GM23338 (cell line): ENCODE results near the gene HAUS5. TPM values are rescaled to one million over a fixed set of nuclear protein-coding genes. Genes with fewer than 3 reads are reported as not detected.

Experiments
- ATAC-seq: fragments of 200-7000 bp; cut with Tn5 transposase; 3 replicates; pipeline ENCODE4 v1.9.1; 2020
- DNase-seq: peaks from one replicate; pipeline ENCODE4 v3.0.0-alpha.2; 2015; ENCODE audit warnings: low spot score
- H2AFZ ChIP-seq: fragments of 200-600 bp; sonication (generic); 2 replicates; pipeline ENCODE4 v1.8.0; 2016; ENCODE audit warnings: antibody characterized with exemption, mild to moderate bottlenecking, moderate library complexity
- H3F3A ChIP-seq: fragments of 200-600 bp; sonication (generic); replicated peaks from 2 replicates; pipeline ENCODE4 v1.8.0; 2017; ENCODE audit warnings: antibody characterized with exemption, mixed run types, low read depth
- H3K27ac ChIP-seq: fragments of 200-600 bp; sonication (generic); 2 replicates; pipeline ENCODE4 v1.6.1; 2016; ENCODE audit warnings: low read depth
- H3K27me3 ChIP-seq: fragments of 200-600 bp; sonication (generic); 2 replicates; pipeline ENCODE4 v1.8.0; 2016; ENCODE audit warnings: mild to moderate bottlenecking, mixed run types, moderate library complexity; ENCODE audit not compliant: insufficient read depth
- H3K36me3 ChIP-seq: fragments of 200-600 bp; sonication (generic); 2 replicates; pipeline ENCODE4 v1.8.0; 2016; ENCODE audit warnings: mild to moderate bottlenecking; ENCODE audit not compliant: insufficient read depth
- H3K4me1 ChIP-seq: fragments of 200-600 bp; sonication (generic); 2 replicates; pipeline ENCODE4 v1.8.0; 2016; ENCODE audit warnings: mild to moderate bottlenecking, moderate library complexity; ENCODE audit not compliant: insufficient read depth
- H3K4me2 ChIP-seq: fragments of 200-600 bp; sonication (generic); 2 replicates; pipeline ENCODE4 v1.7.1; 2017; ENCODE audit warnings: mixed run types
- H3K4me3 ChIP-seq: fragments of 200-600 bp; sonication (generic); 2 replicates; pipeline ENCODE4 v1.6.1; 2016; ENCODE audit warnings: mixed run types
- H3K79me2 ChIP-seq: fragments of 200-600 bp; sonication (generic); replicated peaks from 2 replicates; pipeline ENCODE4 v1.8.0; 2017; ENCODE audit warnings: mild to moderate bottlenecking; ENCODE audit not compliant: insufficient read depth
- H3K9me2 ChIP-seq: fragments of 200-600 bp; sonication (generic); 2 replicates; pipeline ENCODE4 v1.8.0; 2017; ENCODE audit not compliant: insufficient read depth
- H4K20me1 ChIP-seq: fragments of 200-600 bp; sonication (generic); replicated peaks from 2 replicates; pipeline ENCODE4 v1.8.0; 2017; ENCODE audit warnings: mild to moderate bottlenecking; ENCODE audit not compliant: insufficient read depth
- H3K27ac Mint-ChIP-seq: 2 replicates; pipeline ENCODE4 v1.8.0; 2020; ENCODE audit warnings: inconsistent platforms, mild to moderate bottlenecking, moderate library complexity, mixed read lengths
- H3K27me3 Mint-ChIP-seq: 3 replicates; pipeline ENCODE4 v1.8.0; 2022; ENCODE audit warnings: low read depth, mild to moderate bottlenecking, moderate library complexity, mixed read lengths, inconsistent platforms; ENCODE audit not compliant: insufficient read depth, poor library complexity
- H3K36me3 Mint-ChIP-seq: 3 replicates; pipeline ENCODE4 v1.8.0; 2021; ENCODE audit warnings: low read depth, mild to moderate bottlenecking, inconsistent platforms, moderate library complexity, mixed read lengths
- H3K4me1 Mint-ChIP-seq: 3 replicates; pipeline ENCODE4 v1.8.0; 2020; ENCODE audit warnings: mild to moderate bottlenecking, inconsistent platforms, mixed read lengths
- H3K4me3 Mint-ChIP-seq: 3 replicates; pipeline ENCODE4 v1.8.0; 2021; ENCODE audit warnings: moderate library complexity, mild to moderate bottlenecking, inconsistent platforms, mixed read lengths
- H3K9me3 Mint-ChIP-seq: 3 replicates; pipeline ENCODE4 v1.8.0; 2020; ENCODE audit warnings: moderate library complexity, mild to moderate bottlenecking, inconsistent platforms, mixed read lengths
- CREB1 ChIP-seq: fragments of 250-450 bp; sonication (Bioruptor Pico); IDR thresholded peaks from 2 replicates; pipeline ENCODE4 v1.5.0; 2020; ENCODE audit warnings: low read depth, mild to moderate bottlenecking, moderate library complexity
- CTCF ChIP-seq, 2 experiments: fragments of 200-600 bp in 1 of 2; sonication (generic) in 1 of 2; conservative IDR thresholded peaks; 2 replicates each; pipeline versions ENCODE4 v1.5.1 to v1.6.1; 2016 to 2017; ENCODE audit warnings: antibody characterized with exemption in 2 of 2, low read depth in 2 of 2, mild to moderate bottlenecking in 2 of 2, moderate library complexity in 1 of 2
- EZH2 ChIP-seq: fragments of 200-600 bp; sonication (generic); IDR thresholded peaks from one replicate; pipeline ENCODE4 v1.8.0; 2017; ENCODE audit warnings: antibody characterized with exemption, mild to moderate bottlenecking, low read depth; ENCODE audit not compliant: unreplicated experiment
- JUNB ChIP-seq: IDR thresholded peaks from one replicate; pipeline ENCODE4 v1.6.1; 2016; ENCODE audit warnings: antibody characterized with exemption; ENCODE audit not compliant: unreplicated experiment
- REST ChIP-seq: IDR thresholded peaks from one replicate; pipeline ENCODE4 v1.6.1; 2018; ENCODE audit warnings: antibody characterized with exemption; ENCODE audit not compliant: unreplicated experiment
- STAT1 ChIP-seq: IDR thresholded peaks from one replicate; pipeline ENCODE4 v1.6.1; 2016; ENCODE audit warnings: antibody characterized with exemption; ENCODE audit not compliant: unreplicated experiment
- ZNF114 ChIP-seq: fragments of 250-450 bp; sonication (Bioruptor Pico); IDR thresholded peaks from 2 replicates; pipeline ENCODE4 v1.5.0; 2020; ENCODE audit warnings: mild to moderate bottlenecking, moderate library complexity
- ZNF331 ChIP-seq: fragments of 250-450 bp; sonication (Bioruptor Pico); IDR thresholded peaks from 2 replicates; pipeline ENCODE4 v1.5.0; 2020; ENCODE audit warnings: low read depth, mild to moderate bottlenecking, moderate library complexity
- ZNF462 ChIP-seq: fragments of 250-450 bp; sonication (Bioruptor Pico); IDR thresholded peaks from 2 replicates; pipeline ENCODE4 v1.5.0; 2020; ENCODE audit warnings: mild to moderate bottlenecking, moderate library complexity
- polyA plus RNA-seq: library from polyadenylated mRNA; unstranded; fragments of >200 nt; fragmentation: Nextera tagmentation; extraction: Ambion mirVana; gene quantifications from 2 replicates; pipeline ENCODE4 v1.2.1, GENCODE V29; 2016
- total RNA-seq: library from RNA; depleted of rRNA; stranded (reverse); fragments of >200 nt; shearing (Covaris generic); gene quantifications from 2 replicates; pipeline ENCODE4 v1.2.3, GENCODE V29; 2014

HAUS5 gene
- total and polyA plus RNA-seq, 2 experiments from 2014 or later: 21.9 to 23.2 TPM

GRCh38 chr19:35642312-35642711 is 29.8 kb downstream of the HAUS5 start (continued):
- TF ChIP-seq EZH2 (no peak), ZNF331 (CRISPR knock-in tag) (no peak), STAT1 (no peak)

- no peak overlapping the region for H3K27ac ChIP-seq
- H3K9me2 ChIP-seq: no peaks in the 10 kb centered on the region
- peak overlapping the region; percentile 96; the same call in 1 of the 2 replicates for H2AFZ ChIP-seq
Observed at GRCh38 chr19:35642798-35643254, 30.3 kb downstream of the HAUS5 start.

More at GRCh38 chr19:35642798-35643254, 30.3 kb downstream of the HAUS5 start:
- Mint-ChIP-seq H3K27ac (no peak overlapping the region), H3K36me3 (peaks cover 4% of the 10 kb centered on the region; the same call in 2 of the 3 replicates), H3K4me3 (peak overlapping the region; percentile 83), H3K4me1 (peaks cover 37% of the 10 kb centered on the region), H3K9me3 (no peaks in the 10 kb centered on the region; the same call in 1 of the 3 replicates), H3K27me3 (peaks cover 22% of the 10 kb centered on the region)
- Histone ChIP-seq H3K4me2 (peak overlapping the region; percentile 95), H3K79me2 (no peaks in the 10 kb centered on the region), H3K4me1 (peaks cover 29% of the 10 kb centered on the region), H3K27me3 (peaks cover 27% of the 10 kb centered on the region; the same call in 1 of the 2 replicates), H3F3A (0 out of 2 replicates have a peak, but pooled peaks cover 15% of the 10 kb centered on the region), H4K20me1 (no peaks in the 10 kb centered on the region), H3K4me3 (peak overlapping the region; percentile 78), H3K36me3 (no peaks in the 10 kb centered on the region)
- no peak for ATAC-seq
- no peak for TF ChIP-seq CREB1
- no peak for TF ChIP-seq JUNB
- TF ChIP-seq ZNF114 (CRISPR knock-in tag): no peak
- no peak for TF ChIP-seq STAT1
- no peak for TF ChIP-seq REST
- TF ChIP-seq CTCF (conservative IDR thresholded peaks at IDR 0.05; ENCODE audit: low read depth in 2 of 2): no peak
- no peak for TF ChIP-seq ZNF462 (CRISPR knock-in tag)
- DNase-seq: peak; percentile 28
